Right cardiac atrium (tissue), 5 donors: ENCODE measurements around the gene RNF208. TPM values are rescaled to one million over a fixed set of nuclear protein-coding genes. Genes with fewer than 3 reads are reported as not detected.
A peak's percentile ranks its signal among the peaks of the same experiment; 100 is the strongest.

Experiments used
- ATAC-seq, 2 donors: fragments of 200-7000 bp; cut with Tn5 transposase; one replicate each; pipeline versions ENCODE4 v1.8.0 to v1.9.1; 2020; ENCODE audit warnings: moderate library complexity in 2 of 2, mild to moderate bottlenecking in 1 of 2
- DNase-seq, 3 donors: peaks; one replicate each; pipeline ENCODE4 v3.0.0-alpha.2; 2020
- H3K27ac ChIP-seq: one replicate; pipeline ENCODE4 v1.5.1; 2013; ENCODE audit warnings: mild to moderate bottlenecking, low read length, control low read depth, moderate library complexity
- H3K27me3 ChIP-seq: one replicate; pipeline ENCODE4 v1.6.1; 2013; ENCODE audit not compliant: control insufficient read depth, insufficient read depth
- H3K4me1 ChIP-seq: one replicate; pipeline ENCODE4 v1.6.1; 2013; ENCODE audit warnings: low read length; ENCODE audit not compliant: control insufficient read depth, insufficient read depth
- H3K4me3 ChIP-seq: one replicate; pipeline ENCODE4 v1.5.1; 2013; ENCODE audit warnings: low read length, control low read depth
- H3K9me3 ChIP-seq: one replicate; pipeline ENCODE4 v1.6.1; 2013; ENCODE audit warnings: low read length; ENCODE audit not compliant: control insufficient read depth
- WGBS: extraction: QIAGEN DNeasy Blood & Tissue Kit; methylation state at CpG from one replicate; pipeline ENCODE4 v1.1.7; 2013; 5-methylcytosine and 5-hydroxymethylcytosine counted together
- intact Hi-C, 4 donors: fragments of 100-400 bp; cut with DNase I; formaldehyde crosslinking; loops; one replicate each; pipeline versions ENCODE4 v1.11.0 to v1.14.0; 2022 to 2023
- polyA plus RNA-seq: library from polyadenylated mRNA; stranded (reverse); fragments of 200-250 nt; gene quantifications from one replicate; pipeline ENCODE4 v1.2.3, GENCODE V29; 2013
- total RNA-seq, 4 donors: library from RNA; stranded (reverse); fragmentation: NEBNext Ultra II Directional; extraction: Animal tissue kit (Norgen Biotek cat#: 25700); gene quantifications; one replicate each; pipeline ENCODE4 v1.2.1, GENCODE V29; 2021
- donor health status: healthy with polysubstance abuse.
- donor health status: DM: no; HTN: yes; CAD: no.
- donor health status: DM: no; HTN: no; CAD: no.
- donor health status: DM: no; HTN: yes; CAD: no; lungs with severe emphysema.
- donor health status: DM: yes; HTN: yes; CAD: no.

RNF208 gene
- total and polyA plus RNA-seq, 5 donors: 17.7 to 36.0 (median 25.4) TPM

DNA sequence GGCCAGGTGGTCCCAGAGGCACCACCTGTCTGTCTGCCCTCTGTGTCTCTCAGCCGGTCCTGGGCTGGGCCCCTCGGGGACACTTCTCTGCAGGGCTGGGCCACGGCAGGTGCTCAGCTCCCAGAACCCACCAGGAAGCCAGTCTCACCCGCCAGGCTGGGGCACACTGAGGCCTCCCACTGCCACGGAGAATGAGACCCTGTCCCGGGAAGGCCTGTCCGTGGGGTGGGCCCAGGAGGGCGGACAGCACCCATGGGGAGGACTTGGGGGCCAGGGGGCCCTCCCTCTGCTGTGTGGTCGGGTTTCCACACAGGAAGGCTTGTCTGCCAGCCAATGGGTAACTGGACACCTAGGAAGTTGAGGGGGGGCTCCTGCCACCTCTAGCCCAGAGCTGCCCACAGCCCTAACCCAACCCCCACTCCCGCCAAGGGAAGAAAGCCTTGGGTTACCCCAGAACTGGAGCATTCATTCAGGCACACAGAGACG, 14.9 kb upstream of the RNF208 start:
- no peaks in the 10 kb centered on the region for H3K4me1 ChIP-seq

GRCh38 chr9:137236238-137236935, 14.3 kb upstream of the RNF208 start:
- Histone ChIP-seq H3K4me1 (no peaks in the 10 kb centered on the region), H3K27me3 (no peaks in the 10 kb centered on the region), H3K4me3 (no peak overlapping the region), H3K27ac (no peak overlapping the region), H3K9me3 (no peaks in the 10 kb centered on the region)
- peak; percentile 25 to 45 for ATAC-seq
- intact Hi-C loops: no loop called here
- peak; percentile 87 to 95 (median 95) for DNase-seq
- WGBS: 10% methylated on average over 31 of the region's 31 CpGs

More for the DNA sequence above, 14.9 kb upstream of the RNF208 start:
- H3K27ac ChIP-seq: no peak overlapping the region
- H3K4me3 ChIP-seq: no peak overlapping the region
- intact Hi-C loops: no loop called here
- H3K9me3 ChIP-seq: no peaks in the 10 kb centered on the region
- ATAC-seq (no peak), DNase-seq (no peak)
- 47% methylated on average over 11 of the region's 11 CpGs for WGBS
- no peaks in the 10 kb centered on the region for H3K27me3 ChIP-seq

GRCh38 chr9:137235424-137236237, 13.6 kb upstream of the RNF208 start:
- Histone ChIP-seq H3K4me3 (no peak overlapping the region), H3K27ac (no peak overlapping the region), H3K9me3 (no peaks in the 10 kb centered on the region), H3K27me3 (no peaks in the 10 kb centered on the region), H3K4me1 (no peaks in the 10 kb centered on the region)
- intact Hi-C loops: no loop called here
- DNase-seq: no peak
- WGBS: 64% methylated on average over 35 of the region's 35 CpGs
- no peak for ATAC-seq

DNA sequence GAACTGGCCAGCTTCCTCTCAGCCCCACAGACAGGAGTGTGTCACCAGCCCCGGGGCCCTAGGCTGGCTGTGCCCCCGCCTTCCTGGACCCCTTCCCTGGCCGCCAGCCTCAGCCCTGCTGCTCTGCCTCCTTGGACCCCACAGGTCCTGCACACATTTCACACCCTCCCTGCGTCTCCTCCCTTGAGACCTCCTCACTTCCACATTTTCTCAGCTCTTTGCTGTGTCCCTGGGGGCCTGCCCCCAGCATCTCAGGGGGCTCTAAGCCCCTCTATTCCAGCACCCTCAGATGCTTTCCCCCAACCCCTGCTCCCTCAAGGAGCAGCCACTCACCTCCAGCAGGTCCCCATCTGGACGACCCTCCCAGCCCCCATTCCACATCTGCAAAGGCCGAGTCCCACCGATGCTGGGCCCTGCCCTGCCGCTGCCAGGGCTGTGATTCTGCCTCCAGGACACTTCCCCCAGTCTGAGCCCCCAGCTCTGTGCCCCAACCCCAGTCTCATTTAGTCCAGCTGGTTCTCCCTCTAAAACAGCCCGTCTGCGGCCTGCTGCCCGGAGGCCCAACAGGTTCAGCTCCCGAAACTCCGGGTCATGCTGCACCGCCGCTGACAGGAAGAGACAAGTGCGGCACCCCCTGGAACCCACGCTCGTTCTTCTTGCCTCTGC, 12.9 kb upstream of the RNF208 start:
- 65% methylated on average over 18 of the region's 18 CpGs for WGBS

GRCh38 chr9:137234055-137234697, 12.1 kb upstream of the RNF208 start:
- DNase-seq (no peak), ATAC-seq (no peak)
- Histone ChIP-seq H3K4me1 (no peaks in the 10 kb centered on the region), H3K9me3 (no peaks in the 10 kb centered on the region), H3K27ac (no peak overlapping the region), H3K4me3 (no peak overlapping the region), H3K27me3 (no peaks in the 10 kb centered on the region)
- intact Hi-C loops: no loop called here
- WGBS: 57% methylated on average over 40 of the region's 40 CpGs

More for the DNA sequence above, 12.9 kb upstream of the RNF208 start:
- H3K9me3 ChIP-seq: no peaks in the 10 kb centered on the region
- H3K4me3 ChIP-seq: no peak overlapping the region
- H3K27me3 ChIP-seq: no peaks in the 10 kb centered on the region
- intact Hi-C loops: no loop called here
- DNase-seq (no peak), ATAC-seq (no peak)
- no peaks in the 10 kb centered on the region for H3K4me1 ChIP-seq
- H3K27ac ChIP-seq: no peak overlapping the region

DNA sequence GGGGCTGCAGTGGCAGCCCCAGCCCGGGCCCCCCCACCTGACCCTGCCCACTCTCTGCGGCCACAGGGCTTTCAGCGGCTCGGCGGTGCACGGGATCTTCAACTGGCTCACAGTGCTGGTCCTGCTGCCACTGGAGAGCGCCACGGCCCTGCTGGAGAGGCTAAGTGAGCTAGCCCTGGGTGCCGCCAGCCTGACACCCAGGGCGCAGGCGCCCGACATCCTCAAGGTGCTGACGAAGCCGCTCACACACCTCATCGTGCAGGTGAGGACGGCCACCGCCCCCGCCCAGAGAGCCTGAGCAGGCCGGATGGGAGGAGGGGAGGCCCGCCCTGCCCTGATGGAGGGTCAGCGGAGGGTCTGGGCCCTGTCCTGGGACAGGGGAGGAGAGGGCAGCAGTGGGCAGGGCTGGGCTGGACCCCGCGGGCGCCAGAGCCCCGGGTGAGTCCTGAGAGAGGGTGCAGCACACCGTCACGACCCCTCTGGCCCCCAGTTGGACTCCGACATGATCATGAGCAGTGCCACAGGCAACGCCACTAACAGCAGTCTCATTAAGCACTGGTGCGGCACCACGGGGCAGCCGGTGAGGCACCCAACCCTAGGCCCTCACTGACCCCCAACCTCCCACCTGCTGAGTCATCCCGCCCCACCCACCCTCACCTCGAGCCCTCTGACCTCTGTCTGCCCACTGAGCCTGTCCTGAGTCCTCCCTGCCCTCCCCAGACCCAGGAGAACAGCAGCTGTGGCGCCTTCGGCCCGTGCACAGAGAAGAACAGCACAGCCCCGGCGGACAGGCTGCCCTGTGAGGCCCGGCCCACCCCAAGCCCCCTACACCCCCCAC, 11.3 kb upstream of the RNF208 start:
- H3K27me3 ChIP-seq: no peaks in the 10 kb centered on the region
- H3K4me3 ChIP-seq: no peak overlapping the region
- DNase-seq: no peak
- H3K9me3 ChIP-seq: no peaks in the 10 kb centered on the region
- no peak for ATAC-seq
- no peak overlapping the region for H3K27ac ChIP-seq
- intact Hi-C loops: loop anchor here in 1 of 4 donors (2.0 kb wide), 2 partner anchors 27 to 111 kb away; no protein-coding TSS in a partner anchor
- WGBS: 70% methylated on average over 40 of the region's 40 CpGs
- H3K4me1 ChIP-seq: no peaks in the 10 kb centered on the region

DNA sequence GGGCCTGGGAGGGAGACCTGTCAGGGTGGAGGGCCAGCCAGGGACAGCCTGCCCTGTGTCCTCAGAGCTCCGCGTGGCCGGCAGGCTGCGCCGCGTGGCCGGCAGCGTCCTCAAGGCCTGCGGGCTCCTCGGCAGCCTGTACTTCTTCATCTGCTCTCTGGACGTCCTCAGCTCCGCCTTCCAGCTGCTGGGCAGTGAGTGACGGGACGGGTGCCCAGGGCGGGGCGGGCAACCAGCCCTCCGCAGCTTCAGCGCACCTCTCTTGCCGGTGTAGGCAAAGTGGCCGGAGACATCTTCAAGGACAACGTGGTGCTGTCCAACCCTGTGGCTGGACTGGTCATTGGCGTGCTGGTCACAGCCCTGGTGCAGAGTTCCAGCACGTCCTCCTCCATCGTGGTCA, 10.5 kb upstream of the RNF208 start:
- H3K27ac ChIP-seq: no peak overlapping the region
- intact Hi-C loops: loop anchor here in 1 of 4 donors (2.0 kb wide), 2 partner anchors 28 to 110 kb away; no protein-coding TSS in a partner anchor
- no peaks in the 10 kb centered on the region for H3K4me1 ChIP-seq
- no peak overlapping the region for H3K4me3 ChIP-seq
- no peaks in the 10 kb centered on the region for H3K9me3 ChIP-seq
- 68% methylated on average over 24 of the region's 24 CpGs for WGBS
- H3K27me3 ChIP-seq: no peaks in the 10 kb centered on the region
- no peak for DNase-seq
- ATAC-seq: no peak

- ATAC-seq: no peak
- intact Hi-C loops: loop anchor here in 1 of 4 donors (2.0 kb wide), 2 partner anchors 29 to 109 kb away; no protein-coding TSS in a partner anchor
Measured at GRCh38 chr9:137232101-137232500, 10.1 kb upstream of the RNF208 start.

GRCh38 chr9:137231372-137232039, 9.5 kb upstream of the RNF208 start:
- no peaks in the 10 kb centered on the region for H3K9me3 ChIP-seq
- intact Hi-C loops: loop anchor here in 1 of 4 donors (2.0 kb wide), 2 partner anchors 29 to 109 kb away; no protein-coding TSS in a partner anchor
- ATAC-seq: no peak
- H3K27ac ChIP-seq: no peak overlapping the region
- 78% methylated on average over 23 of the region's 23 CpGs for WGBS
- no peaks in the 10 kb centered on the region for H3K27me3 ChIP-seq
- no peak for DNase-seq
- no peak overlapping the region for H3K4me3 ChIP-seq
- no peaks in the 10 kb centered on the region for H3K4me1 ChIP-seq

More at GRCh38 chr9:137232101-137232500, 10.1 kb upstream of the RNF208 start:
- DNase-seq: no peak
- Histone ChIP-seq H3K27ac (no peak overlapping the region), H3K27me3 (no peaks in the 10 kb centered on the region), H3K4me1 (no peaks in the 10 kb centered on the region), H3K9me3 (no peaks in the 10 kb centered on the region), H3K4me3 (no peak overlapping the region)
- 60% methylated on average over 10 of the region's 10 CpGs for WGBS
